Transverse colon (tissue), 4 donors: ENCODE results near the gene SLC19A1. TPM values are rescaled to one million over a fixed set of nuclear protein-coding genes. Genes with fewer than 3 reads are reported as not detected.

Experiments used
- DNase-seq: peaks from one replicate; pipeline ENCODE4 v3.0.0-alpha.2; 2019
- H3K27ac ChIP-seq, 4 donors: fragments of 200-600 bp; sonication (generic); 2 replicates each; pipeline ENCODE4 v1.5.1; 2016 to 2018; ENCODE audit warnings: inconsistent platforms in 4 of 4
- H3K27me3 ChIP-seq: fragments of 200-600 bp; sonication (generic); 2 replicates; pipeline ENCODE4 v1.5.1; 2017; ENCODE audit warnings: inconsistent platforms
- H3K36me3 ChIP-seq, 4 donors: fragments of 200-600 bp; sonication (generic); 2 replicates each; pipeline ENCODE4 v1.5.1; 2017 to 2019; ENCODE audit warnings: inconsistent platforms in 4 of 4
- H3K4me1 ChIP-seq, 4 donors: fragments of 200-600 bp; sonication (generic); 2 replicates each; pipeline ENCODE4 v1.5.1; 2017 to 2020; ENCODE audit warnings: inconsistent platforms in 4 of 4
- H3K4me3 ChIP-seq, 4 donors: fragments of 200-600 bp; sonication (generic); 1 replicate in 1 of 4; 2 replicates in 3 of 4; pipeline versions ENCODE4 v1.5.1 to v1.6.1; 2017 to 2019; ENCODE audit warnings: inconsistent platforms in 4 of 4
- H3K9me3 ChIP-seq, 2 donors: fragments of 200-600 bp; sonication (generic); 2 replicates each; pipeline ENCODE4 v1.5.1; 2017 to 2019; ENCODE audit warnings: inconsistent platforms in 2 of 2
- CTCF ChIP-seq, 5 experiments: fragments of 200-600 bp in 3 of 5; fragments of 450-650 bp in 2 of 5; sonication (generic) in 3 of 5; IDR thresholded peaks; 1 replicate in 2 of 5; 2 replicates in 3 of 5; pipeline ENCODE4 v1.5.1; 2016 to 2017; ENCODE audit warnings: antibody characterized with exemption in 5 of 5, inconsistent platforms in 3 of 5, mild to moderate bottlenecking in 2 of 5, moderate library complexity in 1 of 5
- EP300 ChIP-seq: sonication (generic); formaldehyde crosslinking; IDR thresholded peaks from one replicate; pipeline ENCODE4 v1.6.1; 2017; ENCODE audit warnings: antibody characterized with exemption, low read depth
- POLR2A ChIP-seq: fragments of 450-650 bp; IDR thresholded peaks from one replicate; pipeline ENCODE4 v1.6.1; 2016; ENCODE audit warnings: antibody characterized with exemption, mild to moderate bottlenecking, moderate library complexity
- POLR2AphosphoS5 ChIP-seq, 3 donors: sonication (generic); formaldehyde crosslinking; IDR thresholded peaks; one replicate each; pipeline ENCODE4 v1.6.1; 2016; ENCODE audit warnings: antibody characterized with exemption in 3 of 3
- WGBS, 2 donors: methylation state at CpG; one replicate each; pipeline ENCODE4 v1.1.5; 2018; ENCODE audit warnings: low coverage in 1 of 2; 5-methylcytosine and 5-hydroxymethylcytosine counted together
- in situ Hi-C, 4 donors: fragments of 200-750 bp; cut with MboI; loops; one replicate each; pipeline versions ENCODE4 v1.15.0 to v1.15.1; 2017; ENCODE audit warnings: low sequenced_read_pairs in 3 of 4, low pct_ligation_motif_present in 1 of 4, low pct_unique_long_range_greater_than_20kb in 1 of 4
- intact Hi-C: fragments of 100-400 bp; cut with DNase I; formaldehyde crosslinking; loops from one replicate; pipeline ENCODE4 v1.15.1; 2023; ENCODE audit warnings: low total_unique reads
- total RNA-seq, 4 donors: library from RNA; depleted of rRNA; stranded (reverse); fragments of >200 nt; gene quantifications; one replicate each; pipeline ENCODE4 v1.1.0, GENCODE V29; 2016

SLC19A1 gene
- total RNA-seq, 4 donors from 2014 or later: 8.3 to 24.1 (median 17.3) TPM

- Histone ChIP-seq H3K9me3 (no peaks in the 10 kb centered on the region), H3K4me3 (no peak overlapping the region), H3K27ac (no peak overlapping the region), H3K27me3 (no peaks in the 10 kb centered on the region), H3K4me1 (peaks cover 0 to 15% (median 6%) of the 10 kb centered on the region in 4 donors), H3K36me3 (no peaks in the 10 kb centered on the region)
- DNase-seq: no peak
- intact Hi-C loops (no loop called here), in situ Hi-C loops (no loop called here)
- TF ChIP-seq POLR2A (no peak), EP300 (no peak), POLR2AphosphoS5 (IDR thresholded peaks at IDR 0.05) (no peak), CTCF (IDR thresholded peaks at IDR 0.05) (no peak)
- 86% methylated on average over 12 of the region's 12 CpGs; no CpG with 5 or more reads in 1 of the 2 donors for WGBS, 2 donors
These were observed 31.2 kb downstream of the SLC19A1 start for GRCh38 chr21:45511007-45511406.

- DNase-seq: no peak
- Histone ChIP-seq H3K36me3 (no peaks in the 10 kb centered on the region), H3K27ac (no peak overlapping the region), H3K9me3 (no peaks in the 10 kb centered on the region), H3K4me3 (no peak overlapping the region), H3K27me3 (peaks cover 1% of the 10 kb centered on the region), H3K4me1 (peaks cover 0 to 15% (median 6%) of the 10 kb centered on the region in 4 donors)
- in situ Hi-C loops (no loop called here), intact Hi-C loops (no loop called here)
- TF ChIP-seq EP300: no peak
- no peak for TF ChIP-seq CTCF (IDR thresholded peaks at IDR 0.05)
- TF ChIP-seq POLR2A: no peak
- TF ChIP-seq POLR2AphosphoS5 (IDR thresholded peaks at IDR 0.05): no peak
- WGBS, 2 donors: 78% methylated on average over 10 of the region's 11 CpGs; no CpG with 5 or more reads in 1 of the 2 donors
These were observed 31.7 kb downstream of the SLC19A1 start for GRCh38 chr21:45510466-45510955.

GRCh38 chr21:45509566-45510465 lies 32.4 kb downstream of the SLC19A1 start:
- H3K9me3 ChIP-seq: no peaks in the 10 kb centered on the region
- H3K36me3 ChIP-seq: no peaks in the 10 kb centered on the region
- in situ Hi-C loops: no loop called here
- TF ChIP-seq POLR2A (no peak), EP300 (no peak)
- intact Hi-C loops: no loop called here
- no peak overlapping the region for H3K27ac ChIP-seq
- WGBS, 2 donors: 93% methylated on average over 56 of the region's 61 CpGs; no CpG with 5 or more reads in 1 of the 2 donors
- peaks cover 0 to 15% (median 6%) of the 10 kb centered on the region in 4 donors for H3K4me1 ChIP-seq
- H3K4me3 ChIP-seq: no peak overlapping the region
- peaks cover 8% of the 10 kb centered on the region for H3K27me3 ChIP-seq
- no peak for DNase-seq

GRCh38 chr21:45508607-45509565 lies 33.4 kb downstream of the SLC19A1 start:
- H3K27me3 ChIP-seq: peaks cover 8% of the 10 kb centered on the region
- intact Hi-C loops (no loop called here), in situ Hi-C loops (no loop called here)
- TF ChIP-seq CTCF (IDR thresholded peaks at IDR 0.05): no peak
- no peak for TF ChIP-seq POLR2A
- no peak for TF ChIP-seq EP300
- no peak for TF ChIP-seq POLR2AphosphoS5 (IDR thresholded peaks at IDR 0.05)
- no peaks in the 10 kb centered on the region for H3K36me3 ChIP-seq
- H3K9me3 ChIP-seq: no peaks in the 10 kb centered on the region
- WGBS, 2 donors: 76 to 79% methylated on average over 6 to 39 of the region's 42 CpGs
- H3K27ac ChIP-seq: no peak overlapping the region
- H3K4me3 ChIP-seq: no peak overlapping the region
- no peak for DNase-seq
- H3K4me1 ChIP-seq: peaks cover 0 to 11% (median 4%) of the 10 kb centered on the region in 4 donors
